GM19397 (cell line): Measurements from ENCODE around the gene GGA3.
A peak's percentile ranks its signal among the peaks of the same experiment; 100 is the strongest.
"Not testable (repeated sequence)": the region's sequence is repeated elsewhere in the genome, so short reads cannot be mapped to it uniquely, and the experiment has no call there.

Source experiments
- ATAC-seq: cut with Tn5 transposase; IDR thresholded peaks from one replicate; pipeline ENCODE4 v1.9.1; 2021; ENCODE audit warnings: mild to moderate bottlenecking, moderate library complexity; ENCODE audit not compliant: unreplicated experiment

GGA3 gene

GRCh38 chr17:75225016-75225415 is 36.4 kb downstream of the GGA3 start:
- no peak for ATAC-seq

GRCh38 chr17:75219815-75220214 is 41.6 kb downstream of the GGA3 start:
- ATAC-seq: no peak

DNA sequence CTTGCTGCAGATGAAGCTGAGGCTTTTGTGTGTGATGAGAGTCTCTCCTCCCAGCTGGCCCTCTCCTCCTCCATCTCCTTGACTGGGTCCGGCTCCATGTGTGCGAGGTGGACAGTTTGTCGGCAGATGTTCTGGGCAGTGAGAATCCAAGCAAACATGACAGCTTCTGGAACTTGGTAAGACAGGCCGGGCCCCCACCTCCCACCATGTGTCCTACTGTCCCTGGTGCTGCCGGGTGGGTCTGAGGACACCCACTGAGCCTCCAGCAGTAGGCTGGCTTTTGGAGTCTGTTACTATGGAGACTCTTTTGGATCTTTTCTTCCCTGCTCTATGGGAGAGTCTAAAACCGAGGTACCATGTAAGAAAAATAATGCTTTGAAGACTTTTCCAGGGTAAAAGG is 43.3 kb downstream of the GGA3 start:
- no peak for ATAC-seq

GRCh38 chr17:75209061-75209460 is 52.3 kb downstream of the GGA3 start:
- ATAC-seq: no peak

- ATAC-seq: no peak
These were observed 53.2 kb downstream of the GGA3 start for GRCh38 chr17:75208161-75208560.

- ATAC-seq: no peak
These were observed 53.6 kb downstream of the GGA3 start for GRCh38 chr17:75207760-75208159.

DNA sequence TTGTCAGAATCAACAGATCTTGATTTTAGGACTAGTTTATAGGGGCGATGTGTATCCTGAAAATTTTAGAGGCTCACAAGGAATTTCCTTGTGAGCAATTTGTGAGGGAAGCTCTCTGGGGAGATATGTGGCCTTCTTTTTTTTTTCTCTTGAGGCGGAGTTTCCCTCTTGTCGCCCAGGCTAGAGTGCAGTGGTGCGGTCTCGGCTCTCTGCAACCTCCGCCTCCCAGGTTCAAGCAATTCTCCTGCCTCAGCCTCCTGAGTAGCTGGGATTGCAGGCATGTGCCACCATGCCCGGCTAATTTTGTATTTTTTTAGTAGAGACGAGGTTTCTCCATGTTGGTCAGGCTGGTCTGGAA is 54.4 kb downstream of the GGA3 start:
- ATAC-seq: not testable (repeated sequence)

DNA sequence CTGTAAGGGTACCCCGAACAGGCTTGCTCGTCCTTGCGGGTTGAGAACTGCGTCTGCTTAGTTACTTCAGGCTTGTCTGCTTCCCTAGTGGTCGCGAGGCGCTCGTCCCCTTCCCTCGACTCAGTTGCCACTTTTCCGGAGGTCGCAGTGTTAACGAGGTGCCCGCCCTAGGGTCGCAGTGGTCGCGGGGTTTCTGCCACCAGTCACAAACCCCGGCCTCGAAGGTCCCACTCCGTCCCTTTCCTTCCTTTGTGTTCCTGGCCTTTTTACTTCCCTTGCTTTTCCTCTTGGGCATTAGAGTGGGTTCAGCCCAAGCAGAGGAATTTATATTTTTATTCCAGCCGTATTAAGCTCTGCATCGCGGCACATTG is 55.6 kb downstream of the GGA3 start:
- ATAC-seq: no peak

- peak; percentile 75 for ATAC-seq
These were observed 56.2 kb downstream of the GGA3 start, which contains the start of gene NUP85 for GRCh38 chr17:75205037-75205792. NUP85 (plus strand) TSS chr17:75205679; CDS start chr17:75205762, 83 bp downstream.

- ATAC-seq: no peak
These were observed 61.4 kb downstream of the GGA3 start for GRCh38 chr17:75199886-75200618.

GRCh38 chr17:75194879-75195278 is 66.5 kb downstream of the GGA3 start:
- no peak for ATAC-seq

DNA sequence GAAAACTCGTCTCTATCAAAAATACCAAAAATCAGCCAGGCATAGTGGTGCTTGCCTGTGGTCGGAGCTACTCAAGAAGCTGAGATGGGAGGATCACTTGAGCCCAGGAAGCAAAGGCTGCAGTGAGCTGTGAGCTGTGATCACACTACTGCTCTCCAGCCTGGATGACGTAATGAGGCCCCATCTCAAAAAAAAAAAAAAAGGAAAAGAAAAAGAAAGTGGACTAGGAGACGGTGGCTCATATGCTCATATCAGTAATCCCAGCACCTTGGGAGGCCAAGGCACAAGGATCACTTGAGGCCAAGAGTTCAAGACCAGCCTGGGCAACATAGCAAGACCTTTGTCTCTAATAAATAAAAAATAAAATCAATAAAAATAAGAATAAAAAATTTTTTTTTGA is 69.8 kb downstream of the GGA3 start:
- ATAC-seq: no peak

GRCh38 chr17:75188614-75189013 is 72.8 kb downstream of the GGA3 start:
- ATAC-seq: no peak
